HCT116 (cell line): ENCODE results near the gene TRAF3IP1. TPM values are rescaled to one million over a fixed set of nuclear protein-coding genes. Genes with fewer than 3 reads are reported as not detected.

Source experiments
- ATAC-seq: fragments of 200-7000 bp; cut with Tn5 transposase; 2 replicates; pipeline ENCODE4 v1.9.1; 2020; ENCODE audit warnings: mild to moderate bottlenecking, moderate library complexity
- BruUV-seq: library from RNA; stranded (reverse); fragments of 400-500 nt; replicated peaks from 2 replicates; lab custom pipeline; 2021; lab: Mats Ljungman, UMichigan
- CTCF ChIA-PET: fragments of 300-600 bp; sonication (Branson Sonifier 250); formaldehyde crosslinking; loops from one replicate; lab custom pipeline; 2021; ENCODE audit warnings: antibody characterized with exemption; lab: Charles Lee
- POLR2A ChIA-PET: fragments of 300-600, 350-600 bp; sonication (Branson Sonifier 250); formaldehyde crosslinking; loops from one replicate; lab custom pipeline; 2021; ENCODE audit warnings: antibody characterized with exemption; lab: Charles Lee
- RAD21 ChIA-PET, 2 experiments: fragments of 300-600 bp; sonication (Branson Sonifier 250); formaldehyde crosslinking; loops; one replicate each; lab custom pipeline; 2023; ENCODE audit warnings: low total read pairs in 2 of 2; ENCODE audit not compliant: uncharacterized antibody in 2 of 2, unreplicated experiment in 2 of 2, low non-redundant PET in 1 of 2; lab: Charles Lee
- DNase-seq: peaks from one replicate; pipeline ENCODE4 v3.0.0-alpha.2; 2010; ENCODE audit warnings: low read depth, low spot score
- H2AFZ ChIP-seq: fragments of 200-600 bp; shearing (Covaris generic), sonication (generic); 2 replicates; pipeline ENCODE4 v1.6.1; 2017; ENCODE audit warnings: low read depth, mixed run types, mixed read lengths, antibody characterized with exemption, low read length; ENCODE audit not compliant: poor library complexity, severe bottlenecking
- H3K27ac ChIP-seq: 2 replicates; pipeline ENCODE4 v1.5.1; 2012; ENCODE audit warnings: low read depth, low read length
- H3K27me3 ChIP-seq: fragments of 200-600 bp; sonication (generic); 2 replicates; pipeline ENCODE4 v1.6.1; 2016; ENCODE audit warnings: mixed run types, low read length, mixed read lengths; ENCODE audit not compliant: insufficient read depth
- H3K36me3 ChIP-seq, 2 experiments: fragments of 200-500 bp in 1 of 2; fragments of 200-600 bp in 1 of 2; sonication (Bioruptor generic) in 1 of 2; sonication (generic) in 1 of 2; 2 replicates each; pipeline versions ENCODE4 v1.5.1 to v1.6.1; 2014 to 2016; ENCODE audit warnings: low read length in 2 of 2, inconsistent platforms in 1 of 2, mixed read lengths in 1 of 2, mixed run types in 1 of 2; ENCODE audit not compliant: insufficient read depth in 2 of 2, control insufficient read depth in 1 of 2
- H3K4me1 ChIP-seq, 2 experiments: fragments of 200-600 bp in 1 of 2; sonication (generic) in 1 of 2; 2 replicates each; pipeline versions ENCODE4 v1.5.1 to v1.6.1; 2012 to 2017; ENCODE audit warnings: low read length in 2 of 2, inconsistent platforms in 1 of 2, mild to moderate bottlenecking in 1 of 2, mixed read lengths in 1 of 2, mixed run types in 1 of 2, moderate library complexity in 1 of 2; ENCODE audit not compliant: insufficient read depth in 2 of 2, control insufficient read depth in 1 of 2
- H3K4me2 ChIP-seq: fragments of 200-600 bp; sonication (generic); 2 replicates; pipeline ENCODE4 v1.6.1; 2017; ENCODE audit warnings: mixed run types, low read length, mixed read lengths
- H3K4me3 ChIP-seq, 2 experiments: fragments of 200-600 bp in 1 of 2; sonication (generic) in 1 of 2; replicated peaks in 1 of 2; 2 replicates each; pipeline ENCODE4 v1.5.1; 2011 to 2016; ENCODE audit warnings: low read length in 2 of 2, control low read depth in 1 of 2, low read depth in 1 of 2, mild to moderate bottlenecking in 1 of 2, mixed read lengths in 1 of 2, mixed run types in 1 of 2
- H3K79me2 ChIP-seq: fragments of 200-600 bp; sonication (generic); 2 replicates; pipeline ENCODE4 v1.6.1; 2017; ENCODE audit warnings: mild to moderate bottlenecking, mixed run types, low read length, moderate library complexity, mixed read lengths; ENCODE audit not compliant: insufficient read depth
- H3K9ac ChIP-seq: fragments of 200-600 bp; sonication (generic); 2 replicates; pipeline ENCODE4 v1.6.1; 2016; ENCODE audit warnings: low read length, mixed read lengths
- H3K9me2 ChIP-seq: fragments of 200-600 bp; sonication (generic), shearing (Covaris generic); 2 replicates; pipeline ENCODE4 v1.6.1; 2017; ENCODE audit warnings: mixed run types, mild to moderate bottlenecking, moderate library complexity; ENCODE audit not compliant: insufficient read depth
- H3K9me3 ChIP-seq, 2 experiments: fragments of 200-500 bp in 1 of 2; fragments of 200-600 bp in 1 of 2; sonication (Bioruptor generic) in 1 of 2; sonication (generic) in 1 of 2; 2 replicates each; pipeline ENCODE4 v1.6.1; 2014 to 2017; ENCODE audit warnings: low read length in 2 of 2, mixed read lengths in 2 of 2, inconsistent platforms in 1 of 2, low read depth in 1 of 2, mild to moderate bottlenecking in 1 of 2, mixed run types in 1 of 2, moderate library complexity in 1 of 2; ENCODE audit not compliant: control insufficient read depth in 1 of 2, insufficient read depth in 1 of 2
- H4K20me1 ChIP-seq: fragments of 200-600 bp; sonication (generic), shearing (Covaris generic); 2 replicates; pipeline ENCODE4 v1.6.1; 2017; ENCODE audit warnings: mixed run types, mild to moderate bottlenecking, moderate library complexity; ENCODE audit not compliant: insufficient read depth
- EGR1 ChIP-seq: IDR thresholded peaks from 2 replicates; pipeline ENCODE4 v1.6.1; 2012; ENCODE audit warnings: low read depth
- EZH2 ChIP-seq: fragments of 200-600 bp; sonication (generic); IDR thresholded peaks from 2 replicates; pipeline ENCODE4 v1.6.1; 2017; ENCODE audit warnings: antibody characterized with exemption, mixed run types
- POLR2A ChIP-seq: IDR thresholded peaks from 2 replicates; pipeline ENCODE4 v1.7.0; 2011; ENCODE audit warnings: borderline replicate concordance; ENCODE audit not compliant: insufficient read depth, insufficient read length; ENCODE audit errors: extremely low read depth
- RAD21 ChIP-seq: IDR thresholded peaks from 2 replicates; pipeline ENCODE4 v1.6.1; 2012; ENCODE audit warnings: low read depth, mild to moderate bottlenecking
- TCF7L2 ChIP-seq: IDR thresholded peaks from 2 replicates; pipeline ENCODE4 v1.7.0; 2011; ENCODE audit warnings: borderline replicate concordance, inconsistent platforms; ENCODE audit not compliant: insufficient read depth, insufficient read length; ENCODE audit errors: extremely low read depth
- YY1 ChIP-seq: IDR thresholded peaks from 2 replicates; pipeline ENCODE4 v1.6.1; 2011; ENCODE audit warnings: low read length, low read depth, moderate library complexity, mild to moderate bottlenecking; ENCODE audit not compliant: insufficient replicate concordance; ENCODE audit errors: extremely low read depth
- ZBTB33 ChIP-seq: IDR thresholded peaks from 2 replicates; pipeline ENCODE4 v1.6.1; 2011; ENCODE audit warnings: mild to moderate bottlenecking, low read length, moderate library complexity; ENCODE audit not compliant: insufficient replicate concordance; ENCODE audit errors: extremely low read depth
- ZNF274 ChIP-seq: fragments of 200-500 bp; sonication (Bioruptor generic); IDR thresholded peaks from 2 replicates; pipeline ENCODE4 v1.6.1; 2014; ENCODE audit warnings: mild to moderate bottlenecking, low read depth, low read length, inconsistent platforms
- intact Hi-C: fragments of 100-400 bp; cut with micrococcal nuclease; formaldehyde crosslinking; loops from 2 replicates; pipeline ENCODE4 v1.10.0; 2022
- total RNA-seq: library from RNA; stranded (reverse); gene quantifications from one replicate; pipeline ENCODE4 v1.2.1, GENCODE V29; 2021; ENCODE audit not compliant: unreplicated experiment

Gene TRAF3IP1
- total RNA-seq, 1 experiment from 2014 or later: 19.4 TPM

DNA sequence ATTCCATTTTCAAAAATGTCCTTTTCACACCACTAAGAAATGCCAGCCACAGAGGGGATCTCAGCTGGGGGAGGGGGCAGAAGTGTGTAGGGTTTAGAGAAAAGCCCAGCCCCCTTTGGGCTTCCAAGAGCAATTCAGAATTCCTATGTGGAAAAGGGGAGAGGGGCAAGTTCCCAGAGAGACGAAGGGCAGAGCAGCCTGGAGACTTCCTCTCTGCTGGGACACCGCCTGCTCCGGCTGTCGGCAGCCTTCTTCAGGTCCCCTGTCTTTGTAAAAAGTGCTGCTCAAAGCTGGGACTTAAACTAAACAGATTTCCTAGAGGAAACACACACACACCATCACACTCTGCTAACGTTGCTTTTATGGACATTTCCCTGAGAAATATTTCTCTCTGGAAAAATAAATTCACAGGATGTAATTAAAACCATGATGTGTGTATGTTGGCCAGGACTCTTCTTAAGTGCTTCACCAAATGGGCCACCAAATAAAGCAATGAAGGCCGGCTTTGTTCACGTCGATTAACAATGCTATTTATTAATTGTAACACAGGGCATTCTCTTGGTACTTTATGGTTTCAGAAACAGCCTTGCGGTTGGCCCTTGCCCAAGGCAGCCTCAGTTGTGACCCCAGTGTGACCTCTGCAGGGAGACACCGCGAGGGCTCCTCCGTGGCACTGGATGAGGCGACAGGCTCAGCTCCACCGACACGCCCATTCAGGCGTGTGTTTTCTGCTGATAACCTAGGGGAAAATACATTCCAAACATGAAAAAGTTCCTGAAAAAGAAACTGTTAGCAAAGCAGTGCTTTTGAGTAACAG, 100.8 kb downstream of the TRAF3IP1 start (continued):
- TF ChIP-seq YY1 (no peak), ZNF274 (no peak), RAD21 (no peak), ZBTB33 (no peak), EGR1 (no peak)

DNA sequence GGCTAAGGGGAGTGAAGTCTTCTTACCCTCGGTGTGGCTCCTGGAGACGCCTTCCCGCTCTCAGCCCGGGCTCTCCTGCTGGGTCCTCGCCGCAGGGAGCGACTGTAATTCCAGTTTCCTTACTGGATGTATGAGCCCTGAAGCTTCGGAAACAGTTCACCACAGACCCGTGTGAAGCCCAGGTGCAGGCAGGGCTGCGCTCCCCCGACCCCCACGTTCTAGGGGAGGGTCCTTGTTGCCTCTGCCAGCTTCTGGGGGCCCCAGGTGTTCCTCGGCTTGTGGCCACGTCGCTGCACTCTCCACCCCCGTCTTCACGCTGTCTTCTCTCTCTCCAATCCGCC, 101.3 kb downstream of the TRAF3IP1 start:
- no peak overlapping the region for H3K4me3 ChIP-seq
- H3K27me3 ChIP-seq: no peaks in the 10 kb centered on the region
- H3K79me2 ChIP-seq: no peaks in the 10 kb centered on the region
- no peak overlapping the region for H3K9ac ChIP-seq
- H3K9me3 ChIP-seq: no peaks in the 10 kb centered on the region
- ChIA-PET POLR2A (no interaction called here), RAD21 (no interaction called here), CTCF (interaction anchor here (0.6 kb wide), 1 partner anchor 956 kb away, joined by 3 read pairs; no protein-coding TSS in a partner anchor)
- H4K20me1 ChIP-seq: no peaks in the 10 kb centered on the region
- no peaks in the 10 kb centered on the region for H3K9me2 ChIP-seq
- H3K4me1 ChIP-seq: peaks cover 9 to 11% of the 10 kb centered on the region in 2 experiments
- no TSS peak for BruUV-seq
- intact Hi-C loops: no loop called here
- no peak overlapping the region for H2AFZ ChIP-seq
- TF ChIP-seq POLR2A: no peak
- TF ChIP-seq YY1: no peak
- no peak for TF ChIP-seq EZH2
- no peak for TF ChIP-seq TCF7L2
- H3K4me2 ChIP-seq: no peak overlapping the region
- DNase-seq (no peak), ATAC-seq (no peak)
- no peak overlapping the region for H3K27ac ChIP-seq
- no peaks in the 10 kb centered on the region for H3K36me3 ChIP-seq
